GM18951 (cell line): ENCODE results near the gene CACNG7.
"Not testable (repeated sequence)": the region's sequence is repeated elsewhere in the genome, so short reads cannot be mapped to it uniquely, and the experiment has no call there.

ENCODE experiments used
- POLR2A ChIP-seq: IDR thresholded peaks from 4 replicates; pipeline ENCODE4 v1.6.1; 2011; ENCODE audit warnings: mild to moderate bottlenecking; ENCODE audit not compliant: insufficient read length, insufficient read depth; ENCODE audit errors: extremely low read depth
- in situ Hi-C: fragments of 300-500 bp; cut with MboI; formaldehyde crosslinking; loops from one replicate; pipeline ENCODE4 v1.12.0; 2022; ENCODE audit warnings: low sequenced_read_pairs, mixed read lengths, inconsistent platforms; ENCODE audit not compliant: unreplicated experiment

CACNG7 gene

GRCh38 chr19:53936029-53936428 is 27.0 kb downstream of the CACNG7 start:
- in situ Hi-C loops: no loop called here
- no peak for TF ChIP-seq POLR2A

- TF ChIP-seq POLR2A: no peak
These were observed 33.1 kb downstream of the CACNG7 start for GRCh38 chr19:53942001-53942786.

DNA sequence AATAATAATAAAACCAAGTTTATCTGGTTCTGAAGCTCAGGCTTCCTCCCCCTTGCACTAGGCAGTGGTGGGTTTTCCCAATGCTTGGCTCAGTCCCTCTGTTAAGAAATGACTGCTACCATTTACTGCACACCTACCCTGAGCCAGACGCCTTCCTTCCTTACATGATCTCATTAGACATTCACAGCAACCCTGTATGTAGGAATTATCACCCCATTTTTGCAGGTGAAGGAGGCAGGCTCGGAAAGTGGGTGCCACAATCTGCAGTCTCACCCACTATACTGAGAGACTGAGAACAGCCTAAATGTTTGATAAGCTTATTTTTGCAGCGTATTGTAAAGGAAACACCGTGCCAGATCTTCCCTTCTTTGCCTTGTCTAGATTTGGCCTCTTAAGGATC is 35.3 kb downstream of the CACNG7 start:
- in situ Hi-C loops: no loop called here
- TF ChIP-seq POLR2A: no peak

More at GRCh38 chr19:53942001-53942786, 33.1 kb downstream of the CACNG7 start:
- in situ Hi-C loops: no loop called here

- in situ Hi-C loops: no loop called here
- TF ChIP-seq POLR2A: no peak
These were observed 35.9 kb downstream of the CACNG7 start for GRCh38 chr19:53944933-53945332.

DNA sequence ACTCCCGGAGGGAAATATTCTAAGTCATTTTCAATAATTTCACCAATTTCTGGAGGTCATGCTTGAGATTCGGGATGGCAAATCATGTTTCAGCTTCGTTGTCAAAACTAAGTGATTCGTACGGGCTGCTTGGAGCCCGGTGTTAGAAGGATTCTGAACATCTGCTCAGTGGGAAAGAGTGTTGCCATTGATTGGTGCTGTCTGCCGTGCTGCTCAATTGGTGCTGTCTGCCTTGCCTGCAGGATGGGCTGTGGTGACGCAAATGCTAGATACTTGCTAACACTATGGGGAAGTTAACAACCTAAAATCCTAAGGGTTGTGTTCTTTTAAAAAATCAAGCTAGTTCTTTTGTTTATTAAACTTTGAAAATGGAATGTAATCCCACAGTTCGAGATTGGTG is 36.4 kb downstream of the CACNG7 start:
- TF ChIP-seq POLR2A: no peak

GRCh38 chr19:53945998-53946397 is 36.9 kb downstream of the CACNG7 start:
- in situ Hi-C loops: no loop called here
- no peak for TF ChIP-seq POLR2A

More for the DNA sequence above, 36.4 kb downstream of the CACNG7 start:
- in situ Hi-C loops: no loop called here

DNA sequence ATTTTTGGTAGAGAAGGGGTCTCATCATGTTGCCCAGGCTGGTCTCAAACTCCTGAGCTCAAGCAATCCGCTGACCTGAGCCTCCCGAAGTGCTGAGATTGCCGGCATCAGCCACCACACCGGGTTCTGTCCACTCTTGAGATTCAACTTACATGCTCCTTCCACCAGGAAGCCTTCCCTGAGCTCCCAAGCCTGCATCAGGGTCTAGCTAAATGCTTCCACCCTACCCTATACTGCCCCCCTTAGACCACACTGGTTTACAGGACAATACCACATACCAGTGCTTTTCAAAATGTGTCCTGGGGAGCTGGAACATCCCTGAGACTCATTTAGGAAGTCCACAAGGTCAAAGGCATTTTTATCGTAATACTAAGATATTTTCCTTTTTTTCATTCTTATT is 38.5 kb downstream of the CACNG7 start:
- TF ChIP-seq POLR2A: no peak
- in situ Hi-C loops: no loop called here

DNA sequence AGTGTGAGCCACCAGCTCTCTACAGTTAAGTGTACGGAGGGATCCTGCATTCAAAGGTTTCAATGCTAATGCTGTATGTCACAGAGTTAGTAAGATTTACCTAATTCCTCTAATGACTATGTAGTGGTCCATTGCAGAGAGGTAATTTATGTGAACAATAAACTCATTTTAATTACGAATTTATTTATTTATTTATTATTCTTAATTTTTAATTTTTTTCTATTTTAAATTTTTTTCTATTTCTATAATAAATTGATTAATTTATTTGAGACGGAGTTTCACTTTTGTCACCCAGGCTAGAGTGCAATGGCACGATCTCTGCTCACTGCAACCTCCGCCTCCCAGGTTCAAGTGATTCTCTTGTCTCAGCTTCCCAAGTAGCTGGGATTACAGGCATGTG is 39.5 kb downstream of the CACNG7 start:
- in situ Hi-C loops: not testable (repeated sequence)

DNA sequence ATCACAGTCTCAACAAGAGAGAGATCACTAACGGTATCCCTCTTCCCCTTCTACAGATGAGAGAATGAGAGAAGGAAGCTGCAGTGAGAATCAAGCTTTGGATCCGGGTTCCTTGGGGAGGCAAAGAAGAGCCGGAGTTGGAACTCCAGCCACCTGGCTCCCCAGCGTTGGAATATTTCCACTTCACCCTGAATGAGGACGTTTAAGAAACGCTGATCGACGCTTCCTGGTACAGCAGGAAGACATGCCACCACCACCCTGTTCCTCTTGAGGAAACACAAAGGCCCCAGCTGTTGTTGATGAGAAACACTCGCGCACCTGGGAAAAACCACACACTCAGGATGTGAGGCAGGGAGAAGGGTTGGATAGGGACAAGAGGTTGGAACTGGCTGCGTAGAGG is 42.4 kb downstream of the CACNG7 start:
- in situ Hi-C loops: no loop called here
- no peak for TF ChIP-seq POLR2A

- no peak for TF ChIP-seq POLR2A
- in situ Hi-C loops: no loop called here
These were observed 42.9 kb downstream of the CACNG7 start for GRCh38 chr19:53951947-53952346.

DNA sequence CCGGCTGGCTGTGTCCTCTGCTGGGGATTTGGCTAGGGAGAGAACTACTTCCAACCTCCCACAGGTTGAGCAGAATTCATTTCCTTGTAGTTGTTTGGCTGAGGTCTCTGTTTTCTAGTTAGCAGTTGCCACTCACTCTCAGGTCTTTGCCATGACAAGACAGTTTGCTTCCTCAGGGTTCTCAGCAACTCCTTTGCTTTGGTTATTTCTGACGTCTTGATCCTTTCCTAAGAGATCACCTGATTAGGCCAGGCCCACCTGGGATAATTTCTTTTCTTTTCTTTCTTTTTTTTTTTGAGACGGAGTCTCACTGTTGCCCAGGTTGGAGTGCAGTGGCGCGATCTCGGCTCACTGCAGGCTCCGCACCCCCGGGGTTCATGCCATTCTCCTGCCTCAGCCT is 44.3 kb downstream of the CACNG7 start:
- in situ Hi-C loops: no loop called here
- no peak for TF ChIP-seq POLR2A

DNA sequence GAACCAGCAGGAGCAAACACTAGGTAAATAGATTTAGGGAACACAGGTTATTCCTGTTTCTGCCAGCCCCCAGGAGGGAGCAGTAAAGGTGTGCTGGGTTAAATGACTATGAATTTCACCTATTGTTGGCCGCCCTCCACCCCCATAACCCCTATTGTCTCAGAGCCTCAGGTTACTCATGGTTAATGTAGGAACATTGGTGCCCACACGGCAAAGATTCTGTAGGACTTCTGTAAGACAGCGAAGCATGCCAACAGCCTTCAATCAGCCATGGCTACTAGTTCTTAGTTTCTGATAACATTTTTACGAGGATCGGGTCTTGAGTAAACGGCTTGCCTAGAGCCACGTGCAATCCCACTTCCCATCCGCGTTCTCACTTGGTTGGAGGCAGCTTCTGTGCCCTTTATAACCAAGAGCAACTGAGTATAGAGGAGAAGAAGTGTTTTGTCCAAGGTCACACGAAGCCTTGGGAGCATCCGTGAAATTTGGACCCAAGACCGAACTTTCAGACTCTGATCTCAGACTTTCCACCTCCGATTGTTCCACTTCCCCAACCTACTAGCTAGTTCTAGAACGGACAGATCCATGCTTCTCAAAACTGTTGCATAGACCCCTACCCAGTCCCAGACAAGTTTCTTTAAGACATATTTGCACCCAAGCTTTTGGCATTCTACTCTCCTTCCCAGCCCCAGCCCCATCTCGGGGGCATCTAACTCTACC is 48.5 kb downstream of the CACNG7 start:
- in situ Hi-C loops: no loop called here
- TF ChIP-seq POLR2A: no peak

GRCh38 chr19:53958168-53958571 is 49.1 kb downstream of the CACNG7 start:
- in situ Hi-C loops: no loop called here
- no peak for TF ChIP-seq POLR2A
